IMR-90 (cell line): ENCODE measurements around the gene MIA2. TPM values are rescaled to one million over a fixed set of nuclear protein-coding genes. Genes with fewer than 3 reads are reported as not detected.

Source experiments
- ATAC-seq: fragments of 200-7000 bp; cut with Tn5 transposase; 2 replicates; pipeline ENCODE4 v1.9.1; 2020; ENCODE audit warnings: low read depth, mild to moderate bottlenecking, moderate library complexity
- BruUV-seq: library from RNA; stranded (reverse); fragments of 400-500 nt; replicated peaks from 2 replicates; lab custom pipeline; 2021; lab: Mats Ljungman, UMichigan
- CTCF ChIA-PET: fragments of 300-600 bp; formaldehyde crosslinking; extraction: SDS; loops from one replicate; lab custom pipeline; 2021; ENCODE audit warnings: antibody characterized with exemption; lab: Yijun Ruan, JAX
- POLR2A ChIA-PET: fragments of 300-600 bp; sonication (Branson Sonifier 250); formaldehyde crosslinking; loops from one replicate; lab custom pipeline; 2022; ENCODE audit warnings: antibody characterized with exemption; ENCODE audit not compliant: unreplicated experiment; lab: Charles Lee
- DNase-seq: peaks from one replicate; pipeline ENCODE4 v3.0.0; 2013
- H2AFZ ChIP-seq: replicated peaks from 2 replicates; pipeline ENCODE3; 2013; ENCODE audit warnings: low read length, mild to moderate bottlenecking; ENCODE audit not compliant: poor library complexity
- H2AK5ac ChIP-seq: 2 replicates; pipeline ENCODE4 v1.6.1; 2013; ENCODE audit warnings: low read depth, low read length, inconsistent platforms
- H2AK9ac ChIP-seq: replicated peaks from 2 replicates; pipeline ENCODE3; 2013; ENCODE audit warnings: mild to moderate bottlenecking, low read depth, low read length, moderate library complexity; ENCODE audit not compliant: poor library complexity
- H2BK120ac ChIP-seq: 2 replicates; pipeline ENCODE4 v1.6.1; 2013; ENCODE audit warnings: low read depth, low read length, inconsistent platforms
- H2BK15ac ChIP-seq: 3 replicates; pipeline ENCODE4 v1.6.1; 2013; ENCODE audit warnings: low read depth, low read length, inconsistent platforms
- H2BK20ac ChIP-seq: 2 replicates; pipeline ENCODE4 v1.6.1; 2013; ENCODE audit warnings: low read depth, mild to moderate bottlenecking, inconsistent platforms, low read length, moderate library complexity
- H2BK5ac ChIP-seq: 2 replicates; pipeline ENCODE4 v1.6.1; 2013; ENCODE audit warnings: mild to moderate bottlenecking, low read depth, low read length, inconsistent platforms; ENCODE audit not compliant: poor library complexity, severe bottlenecking
- H3K14ac ChIP-seq: replicated peaks from 2 replicates; pipeline ENCODE4 v1.6.1; 2013; ENCODE audit warnings: low read depth, low read length, inconsistent platforms
- H3K18ac ChIP-seq: 2 replicates; pipeline ENCODE4 v1.6.1; 2013; ENCODE audit warnings: low read depth, low read length, control low read depth
- H3K23ac ChIP-seq: 2 replicates; pipeline ENCODE4 v1.6.1; 2013; ENCODE audit warnings: low read depth, low read length, inconsistent platforms
- H3K27ac ChIP-seq: 2 replicates; pipeline ENCODE4 v1.5.1; 2013; ENCODE audit warnings: mild to moderate bottlenecking, control low read depth, low read length; ENCODE audit not compliant: insufficient read depth
- H3K27me3 ChIP-seq: 2 replicates; pipeline ENCODE4 v1.6.1; 2013; ENCODE audit warnings: low read length; ENCODE audit not compliant: control insufficient read depth, insufficient read depth
- H3K36me3 ChIP-seq: 2 replicates; pipeline ENCODE4 v1.6.1; 2013; ENCODE audit warnings: low read length, mixed read lengths; ENCODE audit not compliant: control insufficient read depth, insufficient read depth
- H3K4ac ChIP-seq: 2 replicates; pipeline ENCODE4 v1.6.1; 2013; ENCODE audit warnings: low read depth, low read length, inconsistent platforms
- H3K4me1 ChIP-seq: 2 replicates; pipeline ENCODE4 v1.6.1; 2013; ENCODE audit warnings: low read length, mixed read lengths; ENCODE audit not compliant: control insufficient read depth, insufficient read depth
- H3K4me2 ChIP-seq: 2 replicates; pipeline ENCODE4 v1.6.1; 2013; ENCODE audit warnings: low read depth, mild to moderate bottlenecking, control low read depth, low read length, moderate library complexity
- H3K4me3 ChIP-seq: 2 replicates; pipeline ENCODE4 v1.5.1; 2013; ENCODE audit warnings: low read depth, mild to moderate bottlenecking, control low read depth, low read length, moderate library complexity; ENCODE audit not compliant: insufficient read depth
- H3K56ac ChIP-seq: 2 replicates; pipeline ENCODE4 v1.6.1; 2013; ENCODE audit warnings: low read length, inconsistent platforms; ENCODE audit not compliant: insufficient read depth; ENCODE audit errors: extremely low read depth
- H3K79me1 ChIP-seq, 2 experiments: 2 replicates each; pipeline ENCODE4 v1.6.1; 2013; ENCODE audit warnings: low read length in 2 of 2, inconsistent platforms in 1 of 2, low read depth in 1 of 2
- H3K9ac ChIP-seq: 2 replicates; pipeline ENCODE4 v1.6.1; 2013; ENCODE audit warnings: low read depth, low read length, control low read depth
- H3K9me1 ChIP-seq: 2 replicates; pipeline ENCODE4 v1.6.1; 2013; ENCODE audit warnings: low read length, inconsistent platforms; ENCODE audit not compliant: insufficient read depth
- H3K9me3 ChIP-seq: 2 replicates; pipeline ENCODE4 v1.6.1; 2013; ENCODE audit warnings: low read length; ENCODE audit not compliant: control insufficient read depth, insufficient read depth
- H4K20me1 ChIP-seq: 2 replicates; pipeline ENCODE4 v1.6.1; 2013; ENCODE audit warnings: low read length, inconsistent platforms; ENCODE audit not compliant: insufficient read depth
- H4K5ac ChIP-seq: 2 replicates; pipeline ENCODE4 v1.6.1; 2013; ENCODE audit warnings: mild to moderate bottlenecking, low read depth, low read length, control low read depth
- H4K8ac ChIP-seq, 2 experiments: 2 replicates each; pipeline ENCODE4 v1.6.1; 2013; ENCODE audit warnings: low read depth in 2 of 2, low read length in 2 of 2, control low read depth in 1 of 2, inconsistent platforms in 1 of 2
- H4K91ac ChIP-seq: 2 replicates; pipeline ENCODE4 v1.6.1; 2013; ENCODE audit warnings: low read depth, low read length, inconsistent platforms; ENCODE audit not compliant: insufficient read depth
- BHLHE40 ChIP-seq: fragments of 150-350 bp; IDR thresholded peaks from 2 replicates; pipeline ENCODE4 v1.6.1; 2016; ENCODE audit warnings: mild to moderate bottlenecking, low read depth, low read length
- CEBPB ChIP-seq: IDR thresholded peaks from 2 replicates; pipeline ENCODE4 v1.6.1; 2012; ENCODE audit warnings: low read depth, low read length, improper control_type of control experiment
- CHD1 ChIP-seq: IDR thresholded peaks from 2 replicates; pipeline ENCODE4 v1.6.1; 2012; ENCODE audit warnings: low read depth, low read length, improper control_type of control experiment
- ELK1 ChIP-seq: fragments of 150-350 bp; IDR thresholded peaks from 2 replicates; pipeline ENCODE4 v1.6.1; 2016; ENCODE audit warnings: low read depth, mild to moderate bottlenecking, low read length, moderate library complexity, borderline replicate concordance
- FOS ChIP-seq: fragments of 150-350 bp; IDR thresholded peaks from 2 replicates; pipeline ENCODE4 v1.6.1; 2016; ENCODE audit warnings: low read depth, low read length
- MAFK ChIP-seq: IDR thresholded peaks from 2 replicates; pipeline ENCODE4 v1.6.1; 2012; ENCODE audit warnings: low read depth, low read length, improper control_type of control experiment
- MAZ ChIP-seq: IDR thresholded peaks from 2 replicates; pipeline ENCODE4 v1.6.1; 2012; ENCODE audit warnings: low read depth, mild to moderate bottlenecking, low read length, improper control_type of control experiment, moderate library complexity, borderline replicate concordance
- MXI1 ChIP-seq: IDR thresholded peaks from 2 replicates; pipeline ENCODE4 v1.6.1; 2012; ENCODE audit warnings: low read depth, mild to moderate bottlenecking, low read length, moderate library complexity, borderline replicate concordance
- NFE2L2 ChIP-seq: fragments of 150-350 bp; IDR thresholded peaks from 2 replicates; pipeline ENCODE4 v1.6.1; 2016; ENCODE audit warnings: low read depth, mild to moderate bottlenecking, low read length
- POLR2A ChIP-seq: IDR thresholded peaks from 2 replicates; pipeline ENCODE4 v1.6.1; 2012; ENCODE audit warnings: mild to moderate bottlenecking, low read depth, low read length
- RAD21 ChIP-seq: IDR thresholded peaks from 2 replicates; pipeline ENCODE4 v1.6.1; 2012; ENCODE audit warnings: low read length, improper control_type of control experiment
- RCOR1 ChIP-seq: IDR thresholded peaks from 2 replicates; pipeline ENCODE4 v1.6.1; 2012; ENCODE audit warnings: mild to moderate bottlenecking, low read length, improper control_type of control experiment; ENCODE audit not compliant: insufficient replicate concordance
- RFX5 ChIP-seq: IDR thresholded peaks from 2 replicates; pipeline ENCODE4 v1.8.0; 2012; ENCODE audit warnings: low read depth, mild to moderate bottlenecking, low read length, moderate library complexity
- SMC3 ChIP-seq: fragments of 150-350 bp; IDR thresholded peaks from 2 replicates; pipeline ENCODE4 v1.6.1; 2016; ENCODE audit warnings: low read depth, mild to moderate bottlenecking, antibody characterized with exemption, low read length, moderate library complexity
- dilution Hi-C: fragments of 300-500 bp; cut with HindIII; formaldehyde crosslinking; loops from one replicate; pipeline ENCODE4 v1.14.3; 2018; ENCODE audit warnings: low sequenced_read_pairs; ENCODE audit not compliant: unreplicated experiment
- in situ Hi-C: fragments of 300-500 bp; cut with MboI; formaldehyde crosslinking; loops from 3 replicates; pipeline ENCODE4 v1.14.3; 2019; ENCODE audit warnings: low sequenced_read_pairs, inconsistent platforms, mixed read lengths
- intact Hi-C: fragments of 100-400 bp; cut with micrococcal nuclease; formaldehyde crosslinking; loops from 2 replicates; pipeline ENCODE4 v1.10.0; 2022
- polyA plus RNA-seq, 3 experiments: library from polyadenylated mRNA; depleted of rRNA; stranded (reverse); fragments of >200 nt; gene quantifications; 2 replicates each; pipeline ENCODE4 v1.2.3, GENCODE V29; 2012; ENCODE audit warnings: low replicate concordance in 1 of 3
- total RNA-seq: library from RNA; depleted of rRNA; stranded (reverse); fragments of >200 nt; gene quantifications from 2 replicates; pipeline ENCODE4 v1.2.3, GENCODE V29; 2012
- TF ChIP-seq, protein P1 (sequence below): conservative IDR thresholded peaks from 2 replicates; pipeline ENCODE4 v1.5.1; 2012; ENCODE audit warnings: mild to moderate bottlenecking, low read depth, low read length, improper control_type of control experiment
- TF ChIP-seq, protein P2 (sequence below): fragments of 150-350 bp; IDR thresholded peaks from 2 replicates; pipeline ENCODE4 v1.6.1; 2017; ENCODE audit warnings: mild to moderate bottlenecking, antibody characterized with exemption, low read length, low read depth

Gene MIA2
- total and polyA plus RNA-seq, 2 of the 4 experiments (the other 2 are of a cell fraction) = 3.9 to 6.8 TPM

DNA sequence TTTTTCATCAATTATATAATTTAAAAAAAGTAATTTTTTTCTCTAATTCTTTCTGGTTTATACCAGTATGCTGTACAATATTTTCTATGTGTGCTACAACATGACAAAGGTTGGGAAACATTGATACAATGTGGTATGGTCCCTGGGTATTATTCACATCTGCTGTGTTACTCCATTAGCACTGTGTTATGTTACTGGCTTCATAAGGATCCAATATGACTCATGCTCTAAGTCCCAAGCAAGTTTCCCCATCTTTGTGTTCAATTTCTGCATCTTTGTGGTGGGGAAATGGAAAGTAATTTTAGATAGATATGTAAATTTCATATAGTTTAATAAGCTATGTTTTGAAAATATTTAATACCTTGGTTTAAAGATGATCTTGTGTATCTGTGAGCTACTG lies 162.7 kb downstream of the MIA2 start:
- Histone ChIP-seq H4K91ac (no peak overlapping the region), H3K9me1 (peaks cover 5% of the 10 kb centered on the region), H3K4me2 (no peak overlapping the region), H3K23ac (no peak overlapping the region), H2BK120ac (no peak overlapping the region), H4K20me1 (no peaks in the 10 kb centered on the region), H3K4me1 (peaks cover 1% of the 10 kb centered on the region; the same call in 1 of the 2 replicates), H3K9ac (no peak overlapping the region), H2AFZ (no peak overlapping the region), H3K9me3 (no peaks in the 10 kb centered on the region), H3K36me3 (peaks cover 12% of the 10 kb centered on the region), H4K5ac (no peak overlapping the region), H3K4ac (no peak overlapping the region), H3K27me3 (no peaks in the 10 kb centered on the region), H2AK9ac (no peak overlapping the region), H2AK5ac (no peak overlapping the region), H3K14ac (no peak overlapping the region), H2BK5ac (no peak overlapping the region), H4K8ac (no peak overlapping the region), H3K56ac (no peak overlapping the region), H2BK15ac (no peak overlapping the region), H2BK20ac (no peak overlapping the region), H3K27ac (no peak overlapping the region), H3K79me1 (peaks cover 4 to 5% of the 10 kb centered on the region in 2 experiments; a peak in 2 of 4 replicates), H3K18ac (no peak overlapping the region), H3K4me3 (no peak overlapping the region)
- TF ChIP-seq SMC3 = no peak
- TF ChIP-seq RCOR1 = no peak
- TF ChIP-seq RFX5 = no peak
- no peak for TF ChIP-seq FOS
- TF ChIP-seq NFE2L2 = no peak
- no peak for TF ChIP-seq CEBPB
- no peak for TF ChIP-seq BHLHE40
- TF ChIP-seq MXI1 = no peak
- TF ChIP-seq, protein P1, sequence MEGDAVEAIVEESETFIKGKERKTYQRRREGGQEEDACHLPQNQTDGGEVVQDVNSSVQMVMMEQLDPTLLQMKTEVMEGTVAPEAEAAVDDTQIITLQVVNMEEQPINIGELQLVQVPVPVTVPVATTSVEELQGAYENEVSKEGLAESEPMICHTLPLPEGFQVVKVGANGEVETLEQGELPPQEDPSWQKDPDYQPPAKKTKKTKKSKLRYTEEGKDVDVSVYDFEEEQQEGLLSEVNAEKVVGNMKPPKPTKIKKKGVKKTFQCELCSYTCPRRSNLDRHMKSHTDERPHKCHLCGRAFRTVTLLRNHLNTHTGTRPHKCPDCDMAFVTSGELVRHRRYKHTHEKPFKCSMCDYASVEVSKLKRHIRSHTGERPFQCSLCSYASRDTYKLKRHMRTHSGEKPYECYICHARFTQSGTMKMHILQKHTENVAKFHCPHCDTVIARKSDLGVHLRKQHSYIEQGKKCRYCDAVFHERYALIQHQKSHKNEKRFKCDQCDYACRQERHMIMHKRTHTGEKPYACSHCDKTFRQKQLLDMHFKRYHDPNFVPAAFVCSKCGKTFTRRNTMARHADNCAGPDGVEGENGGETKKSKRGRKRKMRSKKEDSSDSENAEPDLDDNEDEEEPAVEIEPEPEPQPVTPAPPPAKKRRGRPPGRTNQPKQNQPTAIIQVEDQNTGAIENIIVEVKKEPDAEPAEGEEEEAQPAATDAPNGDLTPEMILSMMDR = no peak
- TF ChIP-seq, protein P2, sequence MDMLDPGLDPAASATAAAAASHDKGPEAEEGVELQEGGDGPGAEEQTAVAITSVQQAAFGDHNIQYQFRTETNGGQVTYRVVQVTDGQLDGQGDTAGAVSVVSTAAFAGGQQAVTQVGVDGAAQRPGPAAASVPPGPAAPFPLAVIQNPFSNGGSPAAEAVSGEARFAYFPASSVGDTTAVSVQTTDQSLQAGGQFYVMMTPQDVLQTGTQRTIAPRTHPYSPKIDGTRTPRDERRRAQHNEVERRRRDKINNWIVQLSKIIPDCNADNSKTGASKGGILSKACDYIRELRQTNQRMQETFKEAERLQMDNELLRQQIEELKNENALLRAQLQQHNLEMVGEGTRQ = no peak
- no peak for TF ChIP-seq MAZ
- no peak for TF ChIP-seq MAFK
- TF ChIP-seq POLR2A = no peak
- TF ChIP-seq ELK1 = no peak
- no peak for TF ChIP-seq RAD21
- no peak for TF ChIP-seq CHD1
- in situ Hi-C loops = no loop called here
- BruUV-seq = no TSS peak
- intact Hi-C loops = no loop called here
- dilution Hi-C loops = no loop called here
- POLR2A ChIA-PET = no interaction called here
- DNase-seq (peak; percentile 54), ATAC-seq (peak; percentile 40; the same call in 1 of the 2 replicates)
- CTCF ChIA-PET = interaction anchor here (0.7 kb wide), 1 partner anchor 30 kb away, joined by 3 read pairs; no protein-coding TSS in a partner anchor
